Hepatocyte (in vitro differentiated cells): ENCODE measurements around the gene CIAO2B. TPM values are rescaled to one million over a fixed set of nuclear protein-coding genes. Genes with fewer than 3 reads are reported as not detected.

Experiments
- DNase-seq: peaks from one replicate; pipeline ENCODE4 v3.0.0-alpha.2; 2016; ENCODE audit warnings: low spot score
- H2AFZ ChIP-seq: fragments of 200-600 bp; sonication (generic); 2 replicates; pipeline ENCODE4 v1.6.0; 2016; ENCODE audit warnings: antibody characterized with exemption, mild to moderate bottlenecking
- H3K27ac ChIP-seq: fragments of 200-600 bp; sonication (generic); 2 replicates; pipeline ENCODE4 v1.5.1; 2016; ENCODE audit warnings: mild to moderate bottlenecking
- H3K27me3 ChIP-seq: fragments of 200-600 bp; sonication (generic); 2 replicates; pipeline ENCODE4 v1.6.1; 2016
- H3K36me3 ChIP-seq: fragments of 200-600 bp; sonication (generic); replicated peaks from 2 replicates; pipeline ENCODE4 v1.5.1; 2016; ENCODE audit warnings: low read depth; ENCODE audit not compliant: insufficient read depth
- H3K4me1 ChIP-seq: fragments of 200-600 bp; sonication (generic); 2 replicates; pipeline ENCODE4 v1.5.1; 2016; ENCODE audit warnings: mild to moderate bottlenecking, moderate library complexity; ENCODE audit not compliant: insufficient read depth
- H3K4me2 ChIP-seq: fragments of 200-600 bp; sonication (generic); 2 replicates; pipeline ENCODE4 v1.6.0; 2016
- H3K4me3 ChIP-seq: fragments of 200-600 bp; sonication (generic); 2 replicates; pipeline ENCODE4 v1.5.1; 2016; ENCODE audit warnings: mild to moderate bottlenecking
- H3K79me2 ChIP-seq: fragments of 200-600 bp; sonication (generic); 2 replicates; pipeline ENCODE4 v1.6.0; 2017; ENCODE audit warnings: mild to moderate bottlenecking
- H3K9me2 ChIP-seq: fragments of 200-600 bp; sonication (generic); replicated peaks from 2 replicates; pipeline ENCODE4 v1.6.0; 2017; ENCODE audit warnings: mild to moderate bottlenecking; ENCODE audit not compliant: insufficient read depth
- H3K9me3 ChIP-seq: fragments of 200-600 bp; sonication (generic); 2 replicates; pipeline ENCODE4 v1.5.1; 2016; ENCODE audit warnings: low read depth, mild to moderate bottlenecking
- H4K20me1 ChIP-seq: fragments of 200-600 bp; sonication (generic); 2 replicates; pipeline ENCODE4 v1.6.0; 2016; ENCODE audit warnings: mild to moderate bottlenecking; ENCODE audit not compliant: insufficient read depth, poor library complexity, severe bottlenecking
- EZH2 ChIP-seq: fragments of 200-600 bp; sonication (generic); IDR thresholded peaks from 2 replicates; pipeline ENCODE4 v1.6.1; 2016; ENCODE audit warnings: antibody characterized with exemption, mild to moderate bottlenecking, borderline replicate concordance
- EZH2phosphoT487 ChIP-seq: fragments of 200-600 bp; sonication (generic); IDR thresholded peaks from one replicate; pipeline ENCODE4 v1.6.1; 2018; ENCODE audit warnings: antibody characterized with exemption, mild to moderate bottlenecking, low read depth, moderate library complexity; ENCODE audit not compliant: unreplicated experiment, severe bottlenecking
- WGBS: methylation state at CpG from one replicate; pipeline ENCODE4 v1.1.6; 2016; ENCODE audit warnings: low lambda C conversion rate; ENCODE audit errors: missing lambda C conversion rate; 5-methylcytosine and 5-hydroxymethylcytosine counted together
- polyA plus RNA-seq: library from polyadenylated mRNA; unstranded; fragments of >200 nt; fragmentation: Nextera tagmentation; extraction: Ambion mirVana; gene quantifications from 2 replicates; pipeline ENCODE4 v1.2.1, GENCODE V29; 2016
- total RNA-seq: library from RNA; depleted of rRNA; stranded (reverse); fragments of >200 nt; gene quantifications from 2 replicates; pipeline ENCODE4 v1.2.3, GENCODE V29; 2014
- TF ChIP-seq, protein P1 (sequence below): fragments of 200-600 bp; sonication (generic); IDR thresholded peaks from 2 replicates; pipeline ENCODE4 v1.5.1; 2016; ENCODE audit warnings: antibody characterized with exemption, mild to moderate bottlenecking; ENCODE audit not compliant: poor library complexity

The CIAO2B gene
- total and polyA plus RNA-seq, 2 experiments from 2014 or later = 131 to 147 TPM

DNA sequence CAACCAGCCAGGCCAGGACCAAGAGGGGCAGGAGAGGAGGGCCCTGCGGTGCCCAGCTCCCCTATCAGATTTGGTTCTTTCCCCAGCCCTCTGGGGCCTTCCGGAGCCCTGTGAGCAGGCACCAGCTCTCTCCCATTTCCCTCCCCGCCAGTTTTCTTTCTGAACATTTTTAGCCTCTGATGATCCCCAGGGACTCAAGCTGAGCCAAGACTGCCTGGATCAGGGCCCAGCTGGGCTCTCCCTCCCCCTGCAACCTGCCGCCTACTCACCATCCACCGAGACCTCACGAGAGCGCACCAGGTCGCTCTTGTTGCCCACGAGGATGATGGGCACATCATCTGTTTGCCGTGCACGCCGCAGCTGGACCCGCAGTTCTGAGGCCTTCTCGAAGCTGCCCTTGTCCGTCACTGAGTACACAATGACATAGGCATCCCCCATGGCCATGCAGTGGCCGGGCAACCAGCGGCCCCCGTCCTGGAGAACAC is 10.9 kb downstream of the CIAO2B start:
- H3K27me3 ChIP-seq = peaks cover 24% of the 10 kb centered on the region
- no peak overlapping the region for H3K27ac ChIP-seq
- H3K79me2 ChIP-seq = no peaks in the 10 kb centered on the region
- 82% methylated on average over 18 of the region's 18 CpGs for WGBS
- no peak for DNase-seq
- no peak overlapping the region for H3K4me3 ChIP-seq
- no peaks in the 10 kb centered on the region for H3K36me3 ChIP-seq
- H4K20me1 ChIP-seq = no peaks in the 10 kb centered on the region
- peaks cover 3% of the 10 kb centered on the region for H3K4me1 ChIP-seq
- no peaks in the 10 kb centered on the region for H3K9me3 ChIP-seq
- H3K4me2 ChIP-seq = no peak overlapping the region
- H3K9me2 ChIP-seq = no peaks in the 10 kb centered on the region
- no peak overlapping the region for H2AFZ ChIP-seq
- no peak for TF ChIP-seq EZH2phosphoT487
- TF ChIP-seq, protein P1, sequence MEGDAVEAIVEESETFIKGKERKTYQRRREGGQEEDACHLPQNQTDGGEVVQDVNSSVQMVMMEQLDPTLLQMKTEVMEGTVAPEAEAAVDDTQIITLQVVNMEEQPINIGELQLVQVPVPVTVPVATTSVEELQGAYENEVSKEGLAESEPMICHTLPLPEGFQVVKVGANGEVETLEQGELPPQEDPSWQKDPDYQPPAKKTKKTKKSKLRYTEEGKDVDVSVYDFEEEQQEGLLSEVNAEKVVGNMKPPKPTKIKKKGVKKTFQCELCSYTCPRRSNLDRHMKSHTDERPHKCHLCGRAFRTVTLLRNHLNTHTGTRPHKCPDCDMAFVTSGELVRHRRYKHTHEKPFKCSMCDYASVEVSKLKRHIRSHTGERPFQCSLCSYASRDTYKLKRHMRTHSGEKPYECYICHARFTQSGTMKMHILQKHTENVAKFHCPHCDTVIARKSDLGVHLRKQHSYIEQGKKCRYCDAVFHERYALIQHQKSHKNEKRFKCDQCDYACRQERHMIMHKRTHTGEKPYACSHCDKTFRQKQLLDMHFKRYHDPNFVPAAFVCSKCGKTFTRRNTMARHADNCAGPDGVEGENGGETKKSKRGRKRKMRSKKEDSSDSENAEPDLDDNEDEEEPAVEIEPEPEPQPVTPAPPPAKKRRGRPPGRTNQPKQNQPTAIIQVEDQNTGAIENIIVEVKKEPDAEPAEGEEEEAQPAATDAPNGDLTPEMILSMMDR = no peak
- TF ChIP-seq EZH2 = no peak

DNA sequence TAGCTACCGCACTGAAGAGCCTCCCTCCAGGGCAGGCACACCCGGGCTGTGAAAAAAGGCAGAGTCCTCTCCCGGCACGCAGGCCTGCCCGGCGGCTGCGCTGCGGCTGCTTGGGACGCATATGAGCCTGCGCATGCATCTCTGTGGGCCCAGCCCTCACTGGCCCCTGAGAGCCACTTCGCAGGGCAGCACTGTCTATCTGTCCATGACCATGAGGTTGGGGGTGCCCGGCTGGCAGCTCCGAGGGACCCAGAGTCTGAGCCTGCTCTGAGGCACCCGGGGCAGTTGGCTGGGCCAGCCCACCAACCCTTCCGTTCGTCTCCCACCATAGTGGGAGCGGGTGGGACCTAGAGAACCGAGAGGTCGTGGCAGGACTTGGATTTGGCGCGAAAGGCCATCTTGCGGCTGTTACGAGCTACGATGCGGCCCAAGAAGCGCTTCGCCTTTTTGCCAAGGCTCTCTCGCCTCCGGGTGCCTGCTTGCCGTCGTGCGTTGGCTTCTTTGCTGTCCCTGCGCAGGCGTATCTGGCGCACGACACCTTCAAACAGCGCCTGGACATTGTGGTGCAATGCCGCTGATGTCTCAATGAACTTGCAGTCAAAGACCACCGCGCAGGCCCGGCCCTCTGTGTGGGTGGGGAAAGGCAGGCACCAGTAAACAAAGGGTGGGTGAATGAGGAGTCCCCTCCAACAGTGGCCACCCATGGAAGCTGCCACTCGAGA is 12.3 kb downstream of the CIAO2B start:
- H2AFZ ChIP-seq = no peak overlapping the region
- H3K9me3 ChIP-seq = no peaks in the 10 kb centered on the region
- H3K4me1 ChIP-seq = peaks cover 3% of the 10 kb centered on the region
- H3K27ac ChIP-seq = no peak overlapping the region
- DNase-seq = no peak
- H3K79me2 ChIP-seq = no peaks in the 10 kb centered on the region
- no peaks in the 10 kb centered on the region for H3K9me2 ChIP-seq
- 91% methylated on average over 41 of the region's 42 CpGs for WGBS
- H3K36me3 ChIP-seq = no peaks in the 10 kb centered on the region
- H3K27me3 ChIP-seq = peaks cover 24% of the 10 kb centered on the region
- no peak overlapping the region for H3K4me2 ChIP-seq
- TF ChIP-seq EZH2phosphoT487 = no peak
- TF ChIP-seq EZH2 = no peak
- TF ChIP-seq, protein P1 = no peak
- no peak overlapping the region for H3K4me3 ChIP-seq
- H4K20me1 ChIP-seq = no peaks in the 10 kb centered on the region

DNA sequence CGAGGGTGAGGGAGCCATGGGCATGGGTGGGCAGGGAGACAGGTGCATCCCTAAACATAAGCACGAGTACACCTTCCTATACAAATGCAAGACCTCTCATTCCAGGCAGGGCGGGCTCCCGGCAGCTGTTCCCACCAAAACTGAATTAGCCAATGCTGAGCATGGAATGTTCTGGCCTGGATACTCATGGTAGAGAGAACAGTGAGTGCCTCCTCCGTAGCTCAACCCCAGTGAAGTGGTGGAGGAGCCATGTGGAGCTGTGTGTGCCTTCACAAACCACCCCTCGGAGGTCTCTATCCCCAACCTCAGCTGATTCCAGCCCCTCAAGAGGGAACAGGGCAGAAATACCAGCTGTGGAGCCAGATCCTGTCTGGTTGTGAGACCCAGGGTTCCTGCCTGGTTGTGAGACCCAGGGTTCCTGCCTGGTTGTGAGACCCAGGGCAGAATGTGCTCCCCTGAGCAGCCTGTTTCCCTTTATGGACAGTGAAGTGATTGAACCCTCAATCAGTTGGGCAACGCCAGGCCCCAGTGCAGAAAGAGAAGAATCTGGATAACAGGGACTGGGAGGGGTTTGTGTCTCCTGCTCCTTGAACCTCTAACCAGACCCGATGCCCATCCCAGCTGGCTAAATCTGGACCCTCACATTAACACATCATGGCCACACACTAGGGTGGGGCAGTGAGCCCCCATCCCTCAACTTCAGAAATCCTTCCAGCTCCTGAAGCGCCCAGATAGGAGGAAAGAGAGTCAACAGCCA is 13.1 kb downstream of the CIAO2B start:
- no peak overlapping the region for H3K27ac ChIP-seq
- H3K4me1 ChIP-seq = peaks cover 3% of the 10 kb centered on the region
- H4K20me1 ChIP-seq = no peaks in the 10 kb centered on the region
- H3K79me2 ChIP-seq = no peaks in the 10 kb centered on the region
- H3K9me3 ChIP-seq = no peaks in the 10 kb centered on the region
- TF ChIP-seq, protein P1 = no peak
- TF ChIP-seq EZH2 (no peak), EZH2phosphoT487 (no peak)
- no peak overlapping the region for H3K4me2 ChIP-seq
- no peaks in the 10 kb centered on the region for H3K9me2 ChIP-seq
- no peak for DNase-seq
- WGBS = 77% methylated on average over 9 of the region's 9 CpGs
- no peaks in the 10 kb centered on the region for H3K36me3 ChIP-seq
- H2AFZ ChIP-seq = no peak overlapping the region
- H3K4me3 ChIP-seq = no peak overlapping the region
- peaks cover 20% of the 10 kb centered on the region for H3K27me3 ChIP-seq
